ENCODE results near the gene BTG2. TPM values are rescaled to one million over a fixed set of nuclear protein-coding genes. Genes with fewer than 3 reads are reported as not detected.

The BTG2 gene
- total RNA-seq, 1 experiment from 2014 or later: 8.7 TPM

GRCh38 chr1:203346769-203347102, 41.4 kb downstream of the BTG2 start:
- no peak for DNase-seq
- Histone ChIP-seq H3K36me3 (replicated peaks; ENCODE audit: control insufficient read depth, insufficient read depth, low read length) (no peaks in the 10 kb centered on the region), H3K27me3 (ENCODE audit: control insufficient read depth, insufficient read depth, low read length) (peaks cover 4% of the 10 kb centered on the region; the same call in 1 of the 2 replicates), H3K4me3 (ENCODE audit: insufficient read depth, low read depth, low read length) (no peak overlapping the region)

DNA sequence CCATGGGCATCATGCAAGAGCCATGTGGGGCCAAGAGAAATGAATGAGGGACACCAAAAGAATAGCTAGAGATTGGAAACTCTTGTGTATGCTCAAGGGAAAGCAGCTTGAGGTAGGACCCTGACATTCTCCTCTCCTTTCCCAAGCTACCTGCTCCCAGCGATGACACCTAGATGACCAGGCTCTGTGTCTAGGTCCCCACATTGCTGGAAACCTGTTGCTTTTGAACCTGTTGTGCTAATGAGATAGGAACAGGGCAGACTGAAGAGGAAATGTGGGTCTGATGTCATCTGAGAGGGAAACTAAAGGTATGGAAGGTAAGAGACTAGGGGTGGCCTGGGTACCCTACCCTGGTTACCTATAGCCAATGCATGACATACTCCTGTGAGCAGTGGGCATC, 43.8 kb downstream of the BTG2 start:
- H3K36me3 ChIP-seq (replicated peaks; ENCODE audit: control insufficient read depth, insufficient read depth, low read length): no peaks in the 10 kb centered on the region
- peaks cover 3% of the 10 kb centered on the region; the same call in 1 of the 2 replicates for H3K27me3 ChIP-seq (ENCODE audit: control insufficient read depth, insufficient read depth, low read length)
- no peak for DNase-seq
- no peak overlapping the region for H3K4me3 ChIP-seq (ENCODE audit: insufficient read depth, low read depth, low read length)

- H3K27me3 ChIP-seq (ENCODE audit: control insufficient read depth, insufficient read depth, low read length): peaks cover 3% of the 10 kb centered on the region; the same call in 1 of the 2 replicates
- no peaks in the 10 kb centered on the region for H3K36me3 ChIP-seq (replicated peaks; ENCODE audit: control insufficient read depth, insufficient read depth, low read length)
- H3K4me3 ChIP-seq (ENCODE audit: insufficient read depth, low read depth, low read length): no peak overlapping the region
- DNase-seq: no peak
These were observed 44.6 kb downstream of the BTG2 start for GRCh38 chr1:203349773-203350524.

DNA sequence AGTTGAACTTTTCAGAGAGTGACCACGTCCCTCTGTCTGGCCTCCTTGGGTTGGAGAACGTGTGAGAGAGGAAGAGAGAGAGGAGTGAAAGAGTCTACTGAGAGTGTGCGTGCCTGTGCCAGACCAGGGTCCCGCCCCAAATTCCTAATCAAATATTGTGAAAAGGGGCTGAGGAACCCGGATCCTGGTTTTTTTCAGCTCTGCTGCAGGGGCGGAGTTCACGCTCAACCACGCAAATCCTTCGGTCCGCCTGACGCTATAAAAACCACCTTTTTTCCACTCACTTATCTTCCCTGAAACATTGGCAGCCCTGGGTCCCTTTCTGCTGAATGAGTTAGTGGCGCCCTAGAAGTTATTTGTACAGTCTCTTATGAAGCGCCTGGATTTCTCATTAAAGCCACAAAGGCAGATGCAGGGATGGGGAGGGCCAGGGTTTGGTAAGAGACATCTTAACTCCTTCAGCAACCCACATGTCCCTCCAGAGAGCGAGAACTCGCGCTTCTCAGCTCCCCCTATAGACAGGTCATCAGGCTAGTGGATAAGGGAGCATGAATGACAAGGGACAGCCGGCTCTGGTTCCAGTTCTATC, 45.8 kb downstream of the BTG2 start, which contains the start of gene FMOD:
Gene FMOD (minus strand): TSS at position 86 of the 589 bp plus-strand sequence. CDS start 2,852 bp downstream, outside the sequence.
- Histone ChIP-seq H3K27me3 (ENCODE audit: control insufficient read depth, insufficient read depth, low read length) (peaks cover 3% of the 10 kb centered on the region; the same call in 1 of the 2 replicates), H3K4me3 (ENCODE audit: insufficient read depth, low read depth, low read length) (no peak within 1 kb of the TSS), H3K36me3 (replicated peaks; ENCODE audit: control insufficient read depth, insufficient read depth, low read length) (no peaks in the 10 kb centered on the region)
- peak; percentile 81 for DNase-seq

GRCh38 chr1:203353486-203353885, 48.2 kb downstream of the BTG2 start:
- no peak for DNase-seq
- peaks cover 2% of the 10 kb centered on the region; the same call in 1 of the 2 replicates for H3K27me3 ChIP-seq (ENCODE audit: control insufficient read depth, insufficient read depth, low read length)

GRCh38 chr1:203354246-203354645, 48.9 kb downstream of the BTG2 start:
- peaks cover 2% of the 10 kb centered on the region; the same call in 1 of the 2 replicates for H3K27me3 ChIP-seq (ENCODE audit: control insufficient read depth, insufficient read depth, low read length)
- no peaks in the 10 kb centered on the region for H3K36me3 ChIP-seq (replicated peaks; ENCODE audit: control insufficient read depth, insufficient read depth, low read length)
- DNase-seq: no peak
- no peak overlapping the region for H3K4me3 ChIP-seq (ENCODE audit: insufficient read depth, low read depth, low read length)

More at GRCh38 chr1:203353486-203353885, 48.2 kb downstream of the BTG2 start:
- Histone ChIP-seq H3K36me3 (replicated peaks; ENCODE audit: control insufficient read depth, insufficient read depth, low read length) (no peaks in the 10 kb centered on the region), H3K4me3 (ENCODE audit: insufficient read depth, low read depth, low read length) (no peak overlapping the region)

DNA sequence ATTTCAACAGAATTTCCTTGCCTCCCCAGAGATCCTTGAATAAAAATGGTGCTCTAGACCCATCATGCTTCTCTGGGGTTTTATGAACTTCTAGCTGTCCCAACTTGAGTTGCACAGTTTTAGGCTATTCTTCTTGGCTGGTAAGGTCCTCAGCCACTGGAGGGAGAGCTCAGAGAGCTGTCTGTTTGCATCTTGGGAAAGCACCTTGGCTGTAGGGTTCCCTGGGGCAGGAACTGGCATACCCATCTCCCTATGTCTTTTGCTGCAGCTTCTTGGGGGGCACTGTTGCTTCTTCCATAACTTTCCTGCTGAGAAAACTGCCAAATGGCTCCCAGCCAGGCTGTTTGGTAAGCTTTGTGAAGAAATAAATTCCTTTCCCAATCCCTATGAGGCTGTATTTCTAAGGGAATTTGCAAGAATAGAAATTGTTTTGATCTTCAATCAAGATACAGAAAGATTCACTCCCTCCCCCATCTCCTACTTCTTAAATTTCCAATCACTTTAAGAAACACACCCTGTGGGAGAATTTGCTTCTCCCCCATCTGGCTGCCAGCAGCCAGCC, 53.8 kb downstream of the BTG2 start:
- no peak for DNase-seq
- Histone ChIP-seq H3K27me3 (ENCODE audit: control insufficient read depth, insufficient read depth, low read length) (peaks cover 5% of the 10 kb centered on the region), H3K4me3 (ENCODE audit: insufficient read depth, low read depth, low read length) (no peak overlapping the region), H3K36me3 (replicated peaks; ENCODE audit: control insufficient read depth, insufficient read depth, low read length) (no peaks in the 10 kb centered on the region)

Other genes with a start within 250 kb of the BTG2 start
- not detected in 2 replicates for gene MYOG, start 219.5 kb upstream of the BTG2 start, total RNA-seq (2014; rRNA removed; shearing (Covaris generic))
- gene ADORA1, start 177.8 kb upstream of the BTG2 start, total RNA-seq (2014; rRNA removed; shearing (Covaris generic)): 3.5 and 5.7 TPM in 2 replicates
- gene MYBPH, start 129.7 kb upstream of the BTG2 start, total RNA-seq (2014; rRNA removed; shearing (Covaris generic)): not detected in 2 replicates
- gene CHI3L1, start 118.8 kb upstream of the BTG2 start, total RNA-seq (2014; rRNA removed; shearing (Covaris generic)): 0.37 and 0.42 TPM in 2 replicates
- not detected in 2 replicates for gene CHIT1, start 75.8 kb upstream of the BTG2 start, total RNA-seq (2014; rRNA removed; shearing (Covaris generic))
- gene FMOD, start 45.6 kb downstream of the BTG2 start, total RNA-seq (2014; rRNA removed; shearing (Covaris generic)): not detected in 2 replicates
- gene PRELP, start 170.3 kb downstream of the BTG2 start, total RNA-seq (2014; rRNA removed; shearing (Covaris generic)): 0.03 TPM in 1 of 2 replicates, not detected in the other
- 0.30 and 0.80 TPM in 2 replicates for gene OPTC, start 188.6 kb downstream of the BTG2 start, total RNA-seq (2014; rRNA removed; shearing (Covaris generic))